ENCODE results near the gene CCDC158.
A peak's percentile ranks its signal among the peaks of the same experiment; 100 is the strongest.
"Not testable (repeated sequence)": the region's sequence is repeated elsewhere in the genome, so short reads cannot be mapped to it uniquely, and the experiment has no call there.

Gene CCDC158

DNA sequence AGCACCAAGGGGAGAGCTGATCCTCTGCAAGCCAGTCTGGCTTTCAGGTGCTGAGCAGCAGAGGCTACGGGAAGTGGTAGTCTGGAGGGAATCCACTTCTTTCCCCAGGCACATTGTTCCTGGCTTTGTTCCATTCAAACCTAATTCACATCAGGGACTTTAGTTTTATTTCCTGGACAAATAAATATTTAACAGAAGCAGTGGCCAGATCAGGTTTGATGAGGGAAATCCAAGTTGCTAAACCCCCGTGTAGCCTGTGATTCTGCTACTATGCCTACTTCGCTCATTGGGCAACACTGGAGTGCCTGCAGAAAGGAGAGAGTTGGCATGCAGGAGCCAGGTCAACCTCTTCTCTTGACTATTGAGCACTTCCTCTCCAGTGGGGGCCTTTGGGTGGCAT is 128.2 kb downstream of the CCDC158 start:
- DNase-seq (ENCODE audit: extremely low spot score, insufficient read length, low read depth) (no peak), FAIRE-seq (no peak)

DNA sequence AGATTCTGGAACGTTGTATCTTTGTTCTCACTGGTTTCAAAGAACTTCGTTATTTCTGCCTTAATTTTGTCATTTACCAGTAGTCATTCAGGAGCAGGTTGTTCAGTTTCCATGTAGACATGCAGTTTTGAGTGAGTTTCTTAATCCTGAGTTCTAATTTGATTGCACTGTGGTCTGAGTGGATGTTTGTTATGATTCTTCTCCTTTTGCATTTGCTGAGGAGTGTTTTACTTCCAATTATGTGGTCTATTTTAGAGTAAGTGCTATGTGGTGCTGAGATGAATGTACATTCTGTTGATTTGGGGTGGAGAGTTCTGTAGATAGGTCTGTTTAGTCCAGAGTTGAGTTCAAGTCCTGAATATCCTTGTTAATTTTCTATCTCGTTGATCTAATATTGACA is 133.1 kb downstream of the CCDC158 start:
- DNase-seq (ENCODE audit: extremely low spot score, insufficient read length, low read depth); FAIRE-seq: not testable (repeated sequence)

- FAIRE-seq (no peak), DNase-seq (ENCODE audit: extremely low spot score, insufficient read length, low read depth) (no peak)
Measured at GRCh38 chr4:76283900-76284299, 137.0 kb downstream of the CCDC158 start.

DNA sequence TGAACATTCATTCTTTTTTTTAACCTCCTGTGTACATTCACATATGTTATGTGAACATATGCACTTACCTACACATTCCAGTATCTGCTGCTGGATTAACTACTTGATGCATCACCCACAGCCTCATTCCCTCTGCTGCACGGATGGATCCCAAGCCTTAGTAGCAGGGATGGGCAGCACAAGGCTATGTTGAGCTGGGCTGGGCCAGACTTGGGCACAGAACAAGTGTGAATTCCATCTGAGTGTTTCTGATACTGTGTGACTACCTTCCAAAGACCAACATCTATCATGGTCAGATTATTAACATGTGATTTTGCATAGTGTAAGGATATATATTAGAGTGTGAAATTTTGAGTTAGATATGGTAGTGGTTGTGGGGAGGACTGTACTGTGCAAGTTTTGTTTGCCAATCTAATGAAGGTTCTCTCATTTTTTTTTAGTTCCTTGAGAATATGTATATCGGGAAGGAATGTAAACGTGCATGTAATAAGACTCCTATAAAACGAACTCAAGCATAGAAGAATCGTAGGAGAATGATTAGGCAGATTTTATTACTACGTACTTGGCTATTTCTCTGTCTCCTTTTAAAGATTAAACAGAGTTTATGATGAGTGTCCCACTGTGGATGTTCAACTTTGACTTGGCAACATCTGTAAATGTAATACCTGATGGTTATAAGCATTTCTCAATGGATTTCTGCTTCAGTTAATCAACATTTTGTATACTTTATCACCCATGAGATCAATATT is 137.8 kb downstream of the CCDC158 start:
- DNase-seq (ENCODE audit: extremely low spot score, insufficient read length, low read depth): no peak
- no peak for FAIRE-seq

- not testable (repeated sequence) for DNase-seq (ENCODE audit: extremely low spot score, insufficient read length, low read depth); FAIRE-seq
Measured at GRCh38 chr4:76281594-76281993, 139.3 kb downstream of the CCDC158 start.

- FAIRE-seq (no peak), DNase-seq (ENCODE audit: extremely low spot score, insufficient read length, low read depth) (no peak)
Measured at GRCh38 chr4:76280488-76281441, 140.2 kb downstream of the CCDC158 start.

DNA sequence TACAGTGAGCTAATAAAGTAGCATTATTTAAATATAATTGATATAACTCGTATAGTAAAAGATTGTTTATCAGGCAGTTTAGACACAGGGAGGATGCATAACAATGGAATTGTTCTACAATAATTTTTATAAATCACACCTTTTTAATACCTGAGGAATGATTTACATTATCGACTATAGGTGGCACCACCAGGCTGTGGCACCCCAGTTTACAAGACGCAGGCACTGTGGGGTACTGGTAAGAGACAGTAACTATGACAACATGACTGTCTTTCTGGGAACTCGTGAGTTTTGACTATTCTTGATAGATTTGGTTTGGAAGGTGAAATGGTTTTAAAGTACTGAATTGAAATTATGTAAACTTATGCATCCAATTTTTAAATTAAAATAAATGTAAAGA is 141.5 kb downstream of the CCDC158 start:
- FAIRE-seq: no peak
- no peak for DNase-seq (ENCODE audit: extremely low spot score, insufficient read length, low read depth)

DNA sequence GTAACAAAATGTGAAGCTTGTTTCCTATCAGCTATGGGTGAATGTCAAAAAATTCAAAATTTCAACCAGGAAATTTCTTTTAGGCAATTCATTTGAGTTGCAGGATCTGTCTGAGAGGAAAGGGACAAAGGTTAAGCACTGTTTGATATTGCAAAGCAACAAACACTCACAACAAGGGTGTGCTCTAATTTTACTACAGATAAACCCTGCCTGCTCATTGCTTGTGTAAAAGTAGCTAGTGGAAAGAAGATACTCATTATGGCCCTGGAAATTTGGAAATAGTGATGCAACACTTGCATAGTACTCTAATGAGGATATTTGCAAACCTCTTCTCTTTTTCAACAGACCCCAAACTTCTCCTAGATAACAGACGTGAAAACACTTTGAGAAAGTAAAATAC is 142.4 kb downstream of the CCDC158 start:
- DNase-seq (ENCODE audit: extremely low spot score, insufficient read length, low read depth): no peak
- FAIRE-seq: no peak

GRCh38 chr4:76277667-76278066 is 143.3 kb downstream of the CCDC158 start:
- no peak for FAIRE-seq
- no peak for DNase-seq (ENCODE audit: extremely low spot score, insufficient read length, low read depth)

GRCh38 chr4:76276813-76277212 is 144.1 kb downstream of the CCDC158 start:
- DNase-seq (ENCODE audit: extremely low spot score, insufficient read length, low read depth) (no peak), FAIRE-seq (no peak)

GRCh38 chr4:76275486-76276124 is 145.3 kb downstream of the CCDC158 start:
- DNase-seq (ENCODE audit: extremely low spot score, insufficient read length, low read depth) (no peak), FAIRE-seq (no peak)

- FAIRE-seq (no peak), DNase-seq (ENCODE audit: extremely low spot score, insufficient read length, low read depth) (no peak)
Measured at GRCh38 chr4:76272999-76273398, 147.9 kb downstream of the CCDC158 start.

- FAIRE-seq (no peak), DNase-seq (ENCODE audit: extremely low spot score, insufficient read length, low read depth) (no peak)
Measured at GRCh38 chr4:76272582-76272981, 148.4 kb downstream of the CCDC158 start.

GRCh38 chr4:76272073-76272472 is 148.9 kb downstream of the CCDC158 start:
- FAIRE-seq: no peak
- no peak for DNase-seq (ENCODE audit: extremely low spot score, insufficient read length, low read depth)

DNA sequence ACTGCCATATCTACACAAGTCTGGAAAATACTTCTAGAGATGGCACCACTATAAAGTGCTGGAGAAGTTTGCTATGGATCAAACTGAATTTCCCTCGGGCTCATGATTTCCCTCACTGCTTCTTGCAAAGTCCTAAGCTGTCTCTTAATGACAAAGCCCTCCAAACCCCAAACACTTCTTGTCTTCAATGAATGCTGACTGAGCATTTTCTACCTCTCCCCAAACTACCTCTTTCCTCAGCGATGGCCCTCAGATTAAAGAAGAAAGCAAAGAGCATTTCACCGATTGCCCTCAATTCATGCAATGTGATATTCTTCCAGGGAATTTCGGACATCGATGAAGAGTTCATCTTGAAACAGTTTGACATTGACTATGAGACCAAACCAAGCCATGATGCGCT is 149.7 kb downstream of the CCDC158 start:
- DNase-seq (ENCODE audit: extremely low spot score, insufficient read length, low read depth): no peak
- no peak for FAIRE-seq

- DNase-seq (ENCODE audit: extremely low spot score, insufficient read length, low read depth): no peak
- no peak for FAIRE-seq
Measured at GRCh38 chr4:76270244-76271175, 150.4 kb downstream of the CCDC158 start.

DNA sequence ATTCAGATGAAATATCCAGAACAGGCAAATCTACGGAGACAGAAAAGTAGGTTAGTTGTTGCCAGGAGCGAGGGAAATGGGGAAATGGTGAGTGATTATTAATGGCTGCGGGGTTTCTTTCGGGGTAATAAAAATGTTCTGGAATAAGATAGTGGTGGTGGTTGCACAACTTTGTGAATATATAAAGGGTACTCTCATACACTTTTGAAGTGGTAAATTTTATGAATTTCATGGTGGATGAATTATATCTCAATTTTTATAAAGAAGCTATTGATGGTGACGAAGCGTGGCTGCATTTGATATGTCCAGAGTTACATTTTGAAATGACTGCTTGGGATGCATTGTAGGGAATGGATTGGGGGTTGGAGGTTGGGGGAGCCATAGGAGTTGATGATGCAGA is 153.1 kb downstream of the CCDC158 start:
- FAIRE-seq (no peak), DNase-seq (ENCODE audit: extremely low spot score, insufficient read length, low read depth) (no peak)

- FAIRE-seq (no peak), DNase-seq (ENCODE audit: extremely low spot score, insufficient read length, low read depth) (no peak)
Measured at GRCh38 chr4:76266627-76267026, 154.3 kb downstream of the CCDC158 start.

DNA sequence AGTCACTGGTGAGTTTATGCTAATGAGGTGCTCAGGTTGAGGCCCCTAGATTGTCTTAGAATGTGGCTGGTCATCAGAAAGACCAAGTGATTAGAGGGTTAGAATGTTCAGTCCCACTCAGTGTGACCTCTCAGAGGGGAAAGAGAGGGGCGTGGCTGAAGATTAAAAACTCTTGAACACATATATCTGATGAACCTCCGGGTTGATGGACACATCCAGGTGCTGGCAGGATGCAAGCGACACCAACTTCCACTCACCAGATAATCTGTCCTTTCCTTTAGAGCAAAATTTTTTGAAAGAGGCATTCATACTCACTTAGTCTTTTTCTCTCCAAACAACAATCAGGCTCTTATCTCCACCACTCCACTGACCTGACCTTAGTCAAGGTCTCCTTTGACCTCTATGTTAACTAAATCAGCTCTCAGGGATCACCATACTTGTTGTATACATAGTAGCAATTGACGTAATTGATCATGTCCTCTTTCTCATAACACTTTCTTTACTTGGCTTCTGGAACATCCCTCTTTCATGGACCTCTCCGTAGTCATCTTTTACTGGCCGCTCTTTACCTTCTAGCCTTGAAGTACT is 155.2 kb downstream of the CCDC158 start:
- peak; percentile 21 for FAIRE-seq
- DNase-seq (ENCODE audit: extremely low spot score, insufficient read length, low read depth): no peak
